Measurements from ENCODE around the gene CPLX4.

The CPLX4 gene

DNA sequence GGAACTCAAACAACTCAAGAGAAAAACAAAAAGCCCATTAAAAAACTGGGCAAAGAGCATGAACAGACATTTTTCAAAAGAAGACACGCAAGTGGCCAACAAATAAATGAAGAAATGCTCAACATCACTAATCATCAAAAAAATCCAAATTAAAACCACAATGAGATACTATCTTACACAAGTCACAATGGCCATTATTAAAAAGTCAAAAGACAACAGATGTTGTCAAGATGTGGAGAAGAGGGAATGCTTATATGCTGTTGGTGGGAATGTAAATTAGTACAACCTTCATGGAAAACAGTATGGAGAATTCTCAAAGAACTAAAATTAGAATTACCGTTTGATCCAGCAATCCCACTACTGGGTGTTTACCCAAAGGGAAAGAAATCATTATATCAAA is 25.5 kb upstream of the CPLX4 start:
- Histone ChIP-seq H3K4me3 (ENCODE audit: low read depth in 1 of 2, low read length in 2 of 2) (no peak overlapping the region), H3K27me3 (ENCODE audit: control insufficient read depth in 1 of 2, insufficient read depth in 2 of 2, low read length in 2 of 2) (no peaks in the 10 kb centered on the region), H3K9ac (ENCODE audit: low read length) (no peak overlapping the region), H3K27ac (ENCODE audit: low read depth, low read length) (no peak overlapping the region), H3K36me3 (ENCODE audit: insufficient read depth, low read length) (peaks cover 46% of the 10 kb centered on the region), H3K9me3 (ENCODE audit: low read length) (peaks cover 6% of the 10 kb centered on the region), H3K4me1 (ENCODE audit: insufficient read depth, low read length) (no peaks in the 10 kb centered on the region)

DNA sequence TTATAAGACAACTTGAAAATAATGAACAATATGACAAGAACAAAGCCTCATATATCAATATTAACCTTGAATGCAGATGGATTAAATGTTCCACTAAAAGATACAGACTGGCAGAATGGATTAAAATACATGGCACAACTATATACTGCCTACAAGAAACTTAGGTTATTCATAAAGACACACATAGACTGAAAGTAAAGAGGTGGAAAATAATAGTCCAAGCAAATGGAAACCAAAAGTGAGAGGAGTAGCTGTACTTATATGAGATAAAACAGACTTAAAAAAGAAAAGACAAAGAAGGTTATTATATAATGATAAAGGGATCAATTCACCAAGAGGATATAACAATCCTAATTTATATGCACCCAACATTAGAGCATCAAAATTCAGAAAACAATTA is 22.4 kb upstream of the CPLX4 start:
- Histone ChIP-seq H3K27ac (ENCODE audit: low read depth, low read length) (no peak overlapping the region), H3K9ac (ENCODE audit: low read length) (no peak overlapping the region), H3K36me3 (ENCODE audit: insufficient read depth, low read length) (peaks cover 42% of the 10 kb centered on the region), H3K9me3 (ENCODE audit: low read length) (peaks cover 6% of the 10 kb centered on the region), H3K27me3 (ENCODE audit: control insufficient read depth in 1 of 2, insufficient read depth in 2 of 2, low read length in 2 of 2) (no peaks in the 10 kb centered on the region), H3K4me1 (ENCODE audit: insufficient read depth, low read length) (no peaks in the 10 kb centered on the region), H3K4me3 (ENCODE audit: low read depth in 1 of 2, low read length in 2 of 2) (no peak overlapping the region)

DNA sequence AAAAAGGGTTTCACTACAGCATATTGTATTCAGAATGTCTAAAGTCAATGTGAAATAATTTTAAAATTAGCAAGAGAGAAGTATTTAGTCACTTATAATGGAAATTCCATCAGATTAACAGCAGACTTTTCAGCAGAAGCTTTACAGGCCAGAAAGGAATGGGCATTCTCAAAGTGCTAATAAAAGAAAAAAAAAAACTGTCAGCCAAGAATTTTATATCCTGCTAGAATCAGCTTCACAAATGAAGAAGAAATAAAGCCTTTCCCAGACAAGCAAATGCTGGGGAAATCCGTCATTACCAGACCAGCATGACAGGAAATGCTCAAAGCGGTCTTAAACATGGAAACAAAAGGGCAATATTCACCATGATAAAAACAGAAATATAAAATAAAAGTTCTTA is 21.9 kb upstream of the CPLX4 start:
- Histone ChIP-seq H3K27ac (ENCODE audit: low read depth, low read length) (no peak overlapping the region), H3K4me1 (ENCODE audit: insufficient read depth, low read length) (no peaks in the 10 kb centered on the region), H3K4me3 (ENCODE audit: low read depth in 1 of 2, low read length in 2 of 2) (no peak overlapping the region), H3K27me3 (ENCODE audit: control insufficient read depth in 1 of 2, insufficient read depth in 2 of 2, low read length in 2 of 2) (no peaks in the 10 kb centered on the region), H3K9ac (ENCODE audit: low read length) (no peak overlapping the region), H3K9me3 (ENCODE audit: low read length) (peaks cover 6% of the 10 kb centered on the region), H3K36me3 (ENCODE audit: insufficient read depth, low read length) (peaks cover 37% of the 10 kb centered on the region)

GRCh38 chr18:59332986-59333385 is 14.5 kb upstream of the CPLX4 start:
- no peak overlapping the region for H3K27ac ChIP-seq (ENCODE audit: low read depth, low read length)
- H3K4me3 ChIP-seq (ENCODE audit: low read depth in 1 of 2, low read length in 2 of 2), result no peak overlapping the region
- no peaks in the 10 kb centered on the region for H3K27me3 ChIP-seq (ENCODE audit: control insufficient read depth in 1 of 2, insufficient read depth in 2 of 2, low read length in 2 of 2)
- H3K9me3 ChIP-seq (ENCODE audit: low read length), result no peaks in the 10 kb centered on the region
- peaks cover 40% of the 10 kb centered on the region for H3K36me3 ChIP-seq (ENCODE audit: insufficient read depth, low read length)
- H3K9ac ChIP-seq (ENCODE audit: low read length), result no peak overlapping the region
- no peaks in the 10 kb centered on the region for H3K4me1 ChIP-seq (ENCODE audit: insufficient read depth, low read length)

DNA sequence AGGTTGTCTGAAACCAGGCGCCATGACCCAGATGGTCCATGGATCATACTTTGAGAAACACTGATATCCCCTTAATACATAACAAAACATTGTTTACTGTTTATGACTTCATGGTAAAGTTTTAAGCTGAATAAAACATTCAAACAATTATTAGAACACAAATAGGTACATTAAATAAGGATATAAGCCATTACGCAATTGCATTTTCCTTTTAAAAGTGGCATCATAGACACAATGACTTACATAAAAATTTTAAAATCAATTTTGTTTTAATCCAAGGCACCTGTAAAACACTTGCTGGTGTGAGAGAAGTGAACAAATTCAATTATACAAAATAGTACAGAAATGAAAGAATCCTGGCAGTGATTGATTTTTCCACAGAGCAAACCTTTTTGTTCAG is 10.2 kb upstream of the CPLX4 start:
- Histone ChIP-seq H3K9me3 (ENCODE audit: low read length) (no peaks in the 10 kb centered on the region), H3K36me3 (ENCODE audit: insufficient read depth, low read length) (peaks cover 30% of the 10 kb centered on the region), H3K4me3 (ENCODE audit: low read depth in 1 of 2, low read length in 2 of 2) (no peak overlapping the region), H3K9ac (ENCODE audit: low read length) (no peak overlapping the region), H3K27ac (ENCODE audit: low read depth, low read length) (no peak overlapping the region), H3K4me1 (ENCODE audit: insufficient read depth, low read length) (no peaks in the 10 kb centered on the region), H3K27me3 (ENCODE audit: control insufficient read depth in 1 of 2, insufficient read depth in 2 of 2, low read length in 2 of 2) (no peaks in the 10 kb centered on the region)

GRCh38 chr18:59325965-59326364 is 7.5 kb upstream of the CPLX4 start:
- no peaks in the 10 kb centered on the region for H3K27me3 ChIP-seq (ENCODE audit: control insufficient read depth in 1 of 2, insufficient read depth in 2 of 2, low read length in 2 of 2)
- no peak overlapping the region for H3K27ac ChIP-seq (ENCODE audit: low read depth, low read length)
- H3K4me1 ChIP-seq (ENCODE audit: insufficient read depth, low read length), result no peaks in the 10 kb centered on the region
- no peak overlapping the region for H3K4me3 ChIP-seq (ENCODE audit: low read depth in 1 of 2, low read length in 2 of 2)
- no peak overlapping the region for H3K9ac ChIP-seq (ENCODE audit: low read length)
- peaks cover 11% of the 10 kb centered on the region for H3K36me3 ChIP-seq (ENCODE audit: insufficient read depth, low read length)
- no peaks in the 10 kb centered on the region for H3K9me3 ChIP-seq (ENCODE audit: low read length)

DNA sequence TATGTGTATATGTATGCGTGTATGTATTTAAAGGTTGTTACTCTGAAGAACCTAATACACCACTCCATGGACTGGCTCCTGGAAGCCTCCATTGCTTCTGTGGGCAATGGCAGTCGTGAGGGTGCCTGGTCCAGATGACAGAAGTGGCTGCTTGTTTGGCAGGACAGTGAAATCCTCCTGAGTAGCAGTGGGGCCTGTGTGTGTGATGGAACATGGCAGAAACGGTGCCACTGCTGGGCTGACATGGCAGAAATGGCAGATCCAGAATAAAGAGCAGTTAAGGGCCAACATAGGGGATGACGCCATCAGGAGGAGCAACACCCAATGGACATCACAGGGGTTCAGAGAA is 6.1 kb upstream of the CPLX4 start:
- no peak overlapping the region for H3K9ac ChIP-seq (ENCODE audit: low read length)
- H3K4me3 ChIP-seq (ENCODE audit: low read depth in 1 of 2, low read length in 2 of 2), result no peak overlapping the region
- peaks cover 11% of the 10 kb centered on the region for H3K36me3 ChIP-seq (ENCODE audit: insufficient read depth, low read length)
- no peaks in the 10 kb centered on the region for H3K4me1 ChIP-seq (ENCODE audit: insufficient read depth, low read length)
- H3K27me3 ChIP-seq (ENCODE audit: control insufficient read depth in 1 of 2, insufficient read depth in 2 of 2, low read length in 2 of 2), result no peaks in the 10 kb centered on the region
- no peaks in the 10 kb centered on the region for H3K9me3 ChIP-seq (ENCODE audit: low read length)
- no peak overlapping the region for H3K27ac ChIP-seq (ENCODE audit: low read depth, low read length)

DNA sequence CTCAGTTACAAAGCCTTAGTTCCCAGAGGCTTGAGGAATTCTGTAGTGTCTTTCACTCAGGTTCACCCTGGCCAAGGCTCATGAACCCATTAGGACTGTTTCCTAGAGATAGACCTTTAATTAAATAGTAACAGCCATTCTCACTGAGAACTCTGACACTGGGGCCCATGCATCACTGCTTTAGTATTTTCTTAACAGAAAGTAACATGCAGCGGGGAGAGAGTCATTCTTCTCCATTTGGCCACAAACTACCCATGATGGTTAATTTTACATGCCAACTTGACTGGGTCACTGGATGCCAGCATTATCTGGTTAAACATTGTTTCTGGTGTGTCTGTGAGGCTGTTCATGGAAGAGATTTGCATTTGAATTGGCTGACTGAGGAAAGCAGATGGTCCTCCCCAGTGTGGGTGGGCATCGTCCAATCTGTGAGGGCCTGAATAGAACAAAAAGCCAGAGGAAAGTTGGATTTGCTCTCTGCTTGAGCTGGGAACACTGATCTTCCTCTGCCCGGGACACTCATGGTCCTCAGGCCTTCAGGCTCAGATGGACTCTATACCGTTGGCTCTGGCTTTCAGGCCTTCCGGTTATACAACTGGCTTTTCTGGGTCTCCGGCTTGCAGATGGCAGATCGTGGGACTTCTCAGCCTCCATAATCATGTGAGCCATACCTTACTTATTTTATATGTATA is 5.6 kb upstream of the CPLX4 start:
- Histone ChIP-seq H3K9me3 (ENCODE audit: low read length) (no peaks in the 10 kb centered on the region), H3K27me3 (ENCODE audit: control insufficient read depth in 1 of 2, insufficient read depth in 2 of 2, low read length in 2 of 2) (no peaks in the 10 kb centered on the region), H3K36me3 (ENCODE audit: insufficient read depth, low read length) (peaks cover 11% of the 10 kb centered on the region), H3K4me1 (ENCODE audit: insufficient read depth, low read length) (no peaks in the 10 kb centered on the region), H3K4me3 (ENCODE audit: low read depth in 1 of 2, low read length in 2 of 2) (no peak overlapping the region), H3K9ac (ENCODE audit: low read length) (no peak overlapping the region), H3K27ac (ENCODE audit: low read depth, low read length) (no peak overlapping the region)

- H3K27ac ChIP-seq (ENCODE audit: low read depth, low read length), result no peak overlapping the region
- no peaks in the 10 kb centered on the region for H3K36me3 ChIP-seq (ENCODE audit: insufficient read depth, low read length)
- H3K4me1 ChIP-seq (ENCODE audit: insufficient read depth, low read length), result peaks cover 3% of the 10 kb centered on the region
- H3K27me3 ChIP-seq (ENCODE audit: control insufficient read depth in 1 of 2, insufficient read depth in 2 of 2, low read length in 2 of 2), result peaks cover 0 to 9% of the 10 kb centered on the region in 2 donors
- no peak overlapping the region for H3K9ac ChIP-seq (ENCODE audit: low read length)
- H3K9me3 ChIP-seq (ENCODE audit: low read length), result no peaks in the 10 kb centered on the region
- H3K4me3 ChIP-seq (ENCODE audit: low read depth in 1 of 2, low read length in 2 of 2), result no peak overlapping the region
Observed at GRCh38 chr18:59311631-59312030, 6.8 kb downstream of the CPLX4 start.

DNA sequence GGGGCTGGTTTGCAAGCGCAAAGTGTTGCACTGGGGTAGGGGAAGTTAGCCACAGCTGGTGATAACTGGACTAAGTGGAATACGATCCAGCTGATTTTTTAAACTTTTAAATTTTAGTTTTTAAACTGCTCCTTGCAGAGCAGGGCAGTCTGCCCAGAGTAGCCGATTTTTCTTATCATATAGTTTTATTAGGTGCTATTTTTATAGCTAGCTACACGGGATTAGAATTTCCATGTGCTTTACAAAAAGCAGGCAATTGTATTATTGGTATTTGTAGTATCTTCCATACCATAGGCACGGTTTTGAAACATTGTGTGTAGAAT is 9.6 kb downstream of the CPLX4 start:
- Histone ChIP-seq H3K4me1 (ENCODE audit: insufficient read depth, low read length) (peaks cover 3% of the 10 kb centered on the region), H3K9ac (ENCODE audit: low read length) (no peak overlapping the region), H3K27me3 (ENCODE audit: control insufficient read depth in 1 of 2, insufficient read depth in 2 of 2, low read length in 2 of 2) (peaks cover 6 to 9% of the 10 kb centered on the region in 2 donors), H3K36me3 (ENCODE audit: insufficient read depth, low read length) (no peaks in the 10 kb centered on the region), H3K4me3 (ENCODE audit: low read depth in 1 of 2, low read length in 2 of 2) (peak overlapping the region; percentile 21 to 35), H3K27ac (ENCODE audit: low read depth, low read length) (no peak overlapping the region), H3K9me3 (ENCODE audit: low read length) (no peaks in the 10 kb centered on the region)

DNA sequence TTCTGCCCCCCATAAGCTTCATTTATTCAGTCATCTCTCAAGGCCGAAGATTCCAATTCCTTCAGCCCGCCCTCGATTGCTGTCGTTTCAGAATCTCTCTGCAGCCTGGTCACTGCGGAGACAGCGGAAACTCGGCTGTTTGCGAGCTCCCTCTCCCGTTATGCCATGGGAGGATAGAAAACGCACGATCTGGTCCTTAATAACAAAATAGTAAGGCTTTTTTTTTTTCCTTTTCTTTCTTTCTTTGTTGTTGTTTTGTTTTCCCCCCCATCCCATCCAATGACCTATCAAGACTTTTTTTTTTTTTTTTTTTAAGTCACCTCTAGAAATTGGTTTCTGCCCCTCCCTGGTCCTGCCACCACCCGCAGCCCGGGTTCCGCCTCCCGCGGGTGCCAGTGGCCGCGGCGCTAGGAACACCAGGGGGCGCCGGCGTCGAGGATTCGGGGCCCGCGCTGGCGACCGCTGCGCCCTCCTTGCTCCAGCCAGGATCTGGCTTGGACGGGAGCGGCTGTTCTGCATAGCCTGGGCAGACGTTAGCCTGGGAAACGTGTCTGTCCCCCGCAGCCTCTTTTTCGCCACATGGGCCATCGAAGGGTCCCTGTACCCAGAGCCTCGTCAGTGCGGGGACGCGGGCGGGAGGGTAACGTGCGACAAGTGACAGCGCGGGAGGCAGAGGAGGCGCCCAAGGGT is 10.1 kb downstream of the CPLX4 start:
- peaks cover 6 to 9% of the 10 kb centered on the region in 2 donors for H3K27me3 ChIP-seq (ENCODE audit: control insufficient read depth in 1 of 2, insufficient read depth in 2 of 2, low read length in 2 of 2)
- no peaks in the 10 kb centered on the region for H3K36me3 ChIP-seq (ENCODE audit: insufficient read depth, low read length)
- H3K27ac ChIP-seq (ENCODE audit: low read depth, low read length), result no peak overlapping the region
- peak overlapping the region; percentile 21 to 35 for H3K4me3 ChIP-seq (ENCODE audit: low read depth in 1 of 2, low read length in 2 of 2)
- peaks cover 3% of the 10 kb centered on the region for H3K4me1 ChIP-seq (ENCODE audit: insufficient read depth, low read length)
- no peaks in the 10 kb centered on the region for H3K9me3 ChIP-seq (ENCODE audit: low read length)
- H3K9ac ChIP-seq (ENCODE audit: low read length), result no peak overlapping the region

DNA sequence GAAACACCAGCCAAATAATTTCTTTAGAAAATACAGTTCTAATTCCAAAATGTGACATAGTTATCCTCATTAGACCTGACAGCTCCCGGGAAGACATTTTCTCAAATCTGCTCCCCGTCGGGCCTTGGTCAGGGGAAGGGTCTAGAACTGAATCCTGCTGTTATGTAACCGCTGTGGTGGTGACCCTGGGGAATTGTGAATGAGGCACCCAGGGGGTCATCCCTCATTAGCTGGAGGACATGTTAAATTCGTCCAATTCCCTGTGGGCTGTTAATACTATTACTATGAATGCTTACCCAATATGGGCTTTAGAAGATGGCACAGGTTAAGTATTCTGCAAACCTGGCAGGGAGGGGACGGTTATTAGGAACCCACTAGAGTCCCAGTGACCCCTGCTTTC is 11.8 kb downstream of the CPLX4 start:
- H3K4me1 ChIP-seq (ENCODE audit: insufficient read depth, low read length), result peaks cover 3% of the 10 kb centered on the region
- H3K9ac ChIP-seq (ENCODE audit: low read length), result no peak overlapping the region
- H3K27me3 ChIP-seq (ENCODE audit: control insufficient read depth in 1 of 2, insufficient read depth in 2 of 2, low read length in 2 of 2), result peaks cover 6 to 9% of the 10 kb centered on the region in 2 donors
- H3K9me3 ChIP-seq (ENCODE audit: low read length), result no peaks in the 10 kb centered on the region
- H3K4me3 ChIP-seq (ENCODE audit: low read depth in 1 of 2, low read length in 2 of 2), result no peak overlapping the region
- H3K27ac ChIP-seq (ENCODE audit: low read depth, low read length), result no peak overlapping the region
- H3K36me3 ChIP-seq (ENCODE audit: insufficient read depth, low read length), result no peaks in the 10 kb centered on the region
